H1 (cell line): ENCODE measurements around the gene HIP1.
"Not testable (repeated sequence)": the region's sequence is repeated elsewhere in the genome, so short reads cannot be mapped to it uniquely, and the experiment has no call there.

ENCODE experiments used
- CEBPB ChIP-seq: IDR thresholded peaks from 2 replicates; pipeline ENCODE4 v1.6.1; 2012; ENCODE audit warnings: low read depth, low read length
- CHD2 ChIP-seq: IDR thresholded peaks from 2 replicates; pipeline ENCODE4 v1.6.1; 2012; ENCODE audit warnings: low read length, improper control_type of control experiment
- EP300 ChIP-seq, 2 experiments: IDR thresholded peaks; 1 replicate in 1 of 2; 2 replicates in 1 of 2; pipeline ENCODE4 v1.6.1; 2011 to 2012; ENCODE audit warnings: low read depth in 2 of 2, low read length in 2 of 2, mild to moderate bottlenecking in 2 of 2, borderline replicate concordance in 1 of 2, inconsistent platforms in 1 of 2, moderate library complexity in 1 of 2
- NANOG ChIP-seq: IDR thresholded peaks from 2 replicates; pipeline ENCODE4 v1.6.1; 2011; ENCODE audit warnings: low read length, low read depth, mild to moderate bottlenecking, inconsistent platforms; ENCODE audit not compliant: insufficient read depth, poor library complexity, severe bottlenecking
- RAD21 ChIP-seq, 2 experiments: IDR thresholded peaks in 1 of 2; conservative IDR thresholded peaks in 1 of 2; 2 replicates each; pipeline ENCODE4 v1.6.1; 2011; ENCODE audit warnings: low read depth in 2 of 2, low read length in 2 of 2, improper control_type of control experiment in 1 of 2, inconsistent platforms in 1 of 2, mild to moderate bottlenecking in 1 of 2, moderate library complexity in 1 of 2
- SAP30 ChIP-seq: fragments of 300-600 bp; sonication (generic); IDR thresholded peaks from 2 replicates; pipeline ENCODE4 v1.7.1; 2012; ENCODE audit warnings: low read length, moderate library complexity, mild to moderate bottlenecking, inconsistent platforms; ENCODE audit not compliant: insufficient read depth, insufficient replicate concordance
- TAF1 ChIP-seq: IDR thresholded peaks from 2 replicates; pipeline ENCODE4 v1.6.1; 2011; ENCODE audit warnings: mild to moderate bottlenecking, low read depth, low read length
- TF ChIP-seq, protein P1 (sequence below), 3 experiments: IDR thresholded peaks; 1 replicate in 2 of 3; 2 replicates in 1 of 3; pipeline versions ENCODE4 v1.5.1 to v1.6.1; 2011; ENCODE audit warnings: low read length in 3 of 3, mild to moderate bottlenecking in 3 of 3, inconsistent platforms in 2 of 3, low read depth in 1 of 3, moderate library complexity in 1 of 3; ENCODE audit not compliant: insufficient read depth in 1 of 3; ENCODE audit errors: control extremely low read depth in 1 of 3
- TF ChIP-seq, protein P2 (sequence below): IDR thresholded peaks from 2 replicates; pipeline ENCODE4 v1.6.1; 2011; ENCODE audit warnings: low read depth, mild to moderate bottlenecking, low read length; ENCODE audit not compliant: insufficient read depth

DNA sequence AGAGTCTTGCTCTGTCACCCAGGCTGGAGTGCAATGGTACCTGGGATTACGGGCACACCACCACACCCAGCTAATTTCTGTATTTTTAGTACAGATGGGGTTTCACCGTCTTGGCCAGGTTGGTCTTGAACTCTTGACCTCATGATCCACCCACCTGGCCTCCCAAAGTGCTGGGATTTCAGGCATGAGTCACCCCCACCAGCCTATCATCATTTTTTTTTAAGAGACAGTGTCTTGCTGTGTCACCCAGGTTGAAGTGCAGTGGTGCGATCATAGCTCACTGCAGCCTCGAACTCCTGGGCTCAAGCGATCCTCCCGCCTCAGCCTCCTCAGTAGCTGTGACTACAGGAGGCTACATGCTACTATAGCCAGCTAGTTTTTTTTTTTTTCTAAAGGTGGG is 56.7 kb downstream of the HIP1 start:
- not testable (repeated sequence) for TF ChIP-seq NANOG; EP300 (IDR thresholded peaks at IDR 0.05; ENCODE audit: borderline replicate concordance in 1 of 2, low read depth in 2 of 2, low read length in 2 of 2); SAP30; RAD21 (IDR thresholded peaks at IDR 0.05 in 1 of 2, conservative IDR thresholded peaks at IDR 0.05 in 1 of 2; ENCODE audit: low read depth in 2 of 2, low read length in 2 of 2); CHD2; CEBPB; TAF1
- TF ChIP-seq, protein P1, sequence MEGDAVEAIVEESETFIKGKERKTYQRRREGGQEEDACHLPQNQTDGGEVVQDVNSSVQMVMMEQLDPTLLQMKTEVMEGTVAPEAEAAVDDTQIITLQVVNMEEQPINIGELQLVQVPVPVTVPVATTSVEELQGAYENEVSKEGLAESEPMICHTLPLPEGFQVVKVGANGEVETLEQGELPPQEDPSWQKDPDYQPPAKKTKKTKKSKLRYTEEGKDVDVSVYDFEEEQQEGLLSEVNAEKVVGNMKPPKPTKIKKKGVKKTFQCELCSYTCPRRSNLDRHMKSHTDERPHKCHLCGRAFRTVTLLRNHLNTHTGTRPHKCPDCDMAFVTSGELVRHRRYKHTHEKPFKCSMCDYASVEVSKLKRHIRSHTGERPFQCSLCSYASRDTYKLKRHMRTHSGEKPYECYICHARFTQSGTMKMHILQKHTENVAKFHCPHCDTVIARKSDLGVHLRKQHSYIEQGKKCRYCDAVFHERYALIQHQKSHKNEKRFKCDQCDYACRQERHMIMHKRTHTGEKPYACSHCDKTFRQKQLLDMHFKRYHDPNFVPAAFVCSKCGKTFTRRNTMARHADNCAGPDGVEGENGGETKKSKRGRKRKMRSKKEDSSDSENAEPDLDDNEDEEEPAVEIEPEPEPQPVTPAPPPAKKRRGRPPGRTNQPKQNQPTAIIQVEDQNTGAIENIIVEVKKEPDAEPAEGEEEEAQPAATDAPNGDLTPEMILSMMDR (IDR thresholded peaks at IDR 0.05; ENCODE audit: control extremely low read depth in 1 of 3, insufficient read depth in 1 of 3, low read depth in 1 of 3, low read length in 3 of 3), result not testable (repeated sequence)
- TF ChIP-seq, protein P2, sequence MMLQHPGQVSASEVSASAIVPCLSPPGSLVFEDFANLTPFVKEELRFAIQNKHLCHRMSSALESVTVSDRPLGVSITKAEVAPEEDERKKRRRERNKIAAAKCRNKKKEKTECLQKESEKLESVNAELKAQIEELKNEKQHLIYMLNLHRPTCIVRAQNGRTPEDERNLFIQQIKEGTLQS, result not testable (repeated sequence)
